GM21619 (cell line): ENCODE data around the gene USHBP1.

Experiments
- ATAC-seq: cut with Tn5 transposase; IDR thresholded peaks from one replicate; pipeline ENCODE4 v1.9.1; 2021; ENCODE audit not compliant: unreplicated experiment

The USHBP1 gene

GRCh38 chr19:17240826-17241399, 23.6 kb downstream of the USHBP1 start:
- no peak for ATAC-seq

DNA sequence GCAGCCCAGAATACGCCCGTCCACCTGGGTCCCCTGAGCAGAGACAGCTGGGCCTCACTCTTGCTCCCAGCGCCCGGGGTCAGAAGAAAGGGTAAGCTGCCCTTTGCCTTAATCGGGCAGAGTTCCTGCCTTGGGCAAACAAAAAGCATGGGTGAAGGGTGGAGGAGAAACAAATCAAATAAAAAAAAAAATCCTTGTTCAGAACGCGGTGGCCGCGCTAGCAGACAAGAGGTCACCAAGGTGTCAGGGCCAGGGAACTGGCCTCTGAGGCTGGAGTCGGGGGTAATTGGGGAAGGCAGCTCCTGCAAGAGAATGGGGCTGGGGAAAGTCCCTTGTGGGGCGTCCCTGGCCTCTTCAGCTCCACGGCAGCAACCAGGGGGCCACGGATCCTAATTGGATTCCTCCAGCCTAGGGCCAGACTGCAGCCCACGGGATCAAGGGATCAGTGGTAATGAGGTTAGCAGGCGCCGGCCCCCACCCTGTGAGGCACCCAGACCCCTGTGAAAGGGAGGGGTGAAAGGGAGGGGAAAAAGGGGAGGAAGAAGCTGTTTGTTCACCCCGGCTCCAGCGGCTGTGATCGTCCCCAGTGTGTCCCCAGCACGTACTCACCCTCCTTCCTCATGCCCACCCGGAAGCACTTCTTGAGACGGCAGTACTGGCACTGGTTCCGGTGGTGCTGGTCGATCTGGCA, 24.3 kb downstream of the USHBP1 start:
- ATAC-seq, result no peak

- ATAC-seq, result no peak
Measured at GRCh38 chr19:17237747-17238706, 26.5 kb downstream of the USHBP1 start.

- ATAC-seq, result no peak
Measured at GRCh38 chr19:17236811-17237543, 27.6 kb downstream of the USHBP1 start.

- ATAC-seq, result no peak
Measured at GRCh38 chr19:17235971-17236777, 28.4 kb downstream of the USHBP1 start.

GRCh38 chr19:17235300-17235970, 29.1 kb downstream of the USHBP1 start:
- ATAC-seq, result peak; percentile 68

DNA sequence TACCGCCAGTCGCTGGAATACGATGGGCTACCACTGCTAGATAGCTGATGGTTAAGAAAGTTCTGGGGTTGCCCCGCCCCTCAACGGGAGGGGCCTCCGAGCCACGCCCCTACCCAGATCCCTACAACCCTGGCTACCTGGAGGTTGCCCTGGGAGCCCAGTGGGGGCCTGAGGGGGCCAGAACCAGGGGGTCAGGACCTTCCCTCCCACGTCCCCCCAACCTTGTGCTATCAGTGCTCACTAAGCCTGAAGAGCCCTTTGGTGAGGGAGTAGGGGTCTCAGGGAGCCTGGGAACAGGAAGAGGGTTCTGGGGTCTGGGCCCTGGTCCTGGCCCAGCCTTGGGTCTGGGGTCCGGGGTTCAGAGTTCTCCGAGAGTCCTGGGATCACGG, 29.6 kb downstream of the USHBP1 start:
- peak; percentile 43 for ATAC-seq

DNA sequence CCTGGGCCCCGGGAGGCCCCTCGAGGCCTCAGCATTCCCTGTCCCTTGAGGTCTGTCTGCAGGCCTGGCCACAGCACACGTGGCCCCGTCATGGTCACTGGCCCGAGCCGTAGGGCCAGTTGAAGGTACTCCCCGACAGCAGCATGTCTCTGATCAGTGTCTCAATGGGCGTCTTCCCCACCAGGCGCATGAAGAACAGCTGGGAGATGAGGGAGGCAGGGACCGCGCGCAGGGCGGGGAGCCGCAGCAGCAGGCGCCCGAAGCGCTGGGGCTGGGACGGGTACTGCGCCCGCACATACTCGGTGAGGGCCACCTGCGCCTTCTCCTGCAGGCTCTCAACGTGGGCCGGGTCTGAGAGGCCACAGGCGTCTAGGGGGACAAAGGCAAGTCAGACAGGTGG, 32.3 kb downstream of the USHBP1 start:
- no peak for ATAC-seq

DNA sequence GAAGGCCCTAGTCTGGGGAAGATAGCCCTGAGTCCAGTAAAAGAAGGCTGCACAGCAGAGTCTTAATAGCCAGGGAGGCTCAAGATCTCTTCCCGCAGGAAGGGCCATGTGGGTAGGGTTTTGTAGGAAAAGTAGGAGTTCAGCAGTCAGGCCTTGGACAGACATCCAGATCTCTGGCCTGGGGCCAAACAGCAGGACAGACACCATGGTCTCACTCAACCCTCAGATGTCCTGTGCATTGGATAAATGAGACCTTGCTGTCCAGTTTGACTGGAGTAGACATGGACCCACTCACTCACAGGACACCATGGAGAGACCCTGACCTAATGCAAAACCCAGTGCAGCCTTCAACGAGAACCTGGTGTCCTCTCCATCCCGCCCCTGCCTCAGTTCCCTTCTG, 34.7 kb downstream of the USHBP1 start:
- no peak for ATAC-seq

GRCh38 chr19:17227798-17228367, 36.7 kb downstream of the USHBP1 start:
- no peak for ATAC-seq

- ATAC-seq, result peak; percentile 79
Measured at GRCh38 chr19:17226002-17226933, 38.3 kb downstream of the USHBP1 start, which contains the start of gene OCEL1. Gene OCEL1 (plus strand): TSS chr19:17226226. CDS start chr19:17226248, 22 bp downstream.

DNA sequence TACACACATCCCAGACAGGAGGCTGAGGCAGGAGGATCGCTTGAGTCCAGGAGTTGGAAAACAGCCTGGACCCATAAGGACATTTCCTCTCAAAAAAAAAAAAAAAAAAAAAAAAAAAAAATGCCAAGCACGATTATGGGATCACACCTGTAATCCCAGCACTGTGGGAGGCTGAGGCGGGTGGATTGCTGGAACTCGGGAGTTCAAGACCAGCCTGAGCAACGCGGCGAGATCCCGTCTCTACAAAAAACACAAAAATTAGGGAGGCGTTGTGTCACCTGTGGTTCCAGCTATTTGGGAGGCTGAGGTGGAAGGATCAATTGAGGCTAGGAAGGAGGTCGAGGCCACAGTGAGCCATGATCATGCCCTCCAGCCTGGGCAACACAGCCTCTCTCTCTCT, 39.5 kb downstream of the USHBP1 start:
- ATAC-seq, result no peak

DNA sequence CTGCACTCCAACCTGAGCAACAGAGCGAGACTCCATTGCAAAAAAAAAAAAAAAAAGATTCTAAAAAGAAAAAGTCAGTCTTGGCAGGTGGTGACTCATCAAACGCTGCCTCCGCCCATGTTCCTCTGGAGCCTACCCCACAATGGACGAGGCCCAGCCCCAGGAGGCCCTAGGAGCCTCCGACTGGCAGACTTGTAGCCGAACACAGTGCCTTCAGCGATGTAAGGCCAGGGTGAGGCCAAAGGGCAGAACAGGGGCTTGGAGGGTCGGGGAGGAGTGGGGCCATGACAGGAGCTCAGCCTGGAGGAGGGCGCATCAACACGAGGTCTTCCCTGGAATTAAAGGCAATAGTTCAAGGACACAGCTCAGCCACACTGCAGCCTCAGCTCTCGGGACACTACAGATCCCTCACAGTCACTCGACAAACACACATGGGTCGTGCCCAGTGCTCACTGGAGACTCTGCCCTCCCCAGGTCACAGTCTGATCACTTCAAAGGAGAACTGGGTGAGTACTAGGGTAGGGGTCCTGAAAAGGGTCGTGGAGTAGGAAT, 44.3 kb downstream of the USHBP1 start:
- ATAC-seq, result no peak

DNA sequence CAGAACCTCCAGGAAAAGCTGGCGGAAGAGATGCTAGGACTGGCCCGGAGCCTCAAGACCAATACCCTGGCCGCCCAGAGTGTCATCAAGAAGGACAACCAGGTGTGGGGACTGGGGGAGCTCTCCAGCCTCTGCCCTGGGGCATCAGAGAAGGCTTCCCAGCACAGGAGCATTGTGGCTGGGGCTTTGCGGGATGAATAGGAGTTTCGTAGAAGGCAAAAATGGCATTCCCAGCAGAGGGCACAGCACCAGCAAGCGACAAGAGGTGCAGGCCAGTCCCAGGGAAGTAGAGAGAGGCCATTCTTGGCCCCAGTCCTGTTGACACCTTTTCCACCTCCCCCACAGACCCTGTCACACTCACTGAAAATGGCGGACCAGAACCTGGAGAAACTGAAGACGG, 45.3 kb downstream of the USHBP1 start:
- ATAC-seq, result no peak

DNA sequence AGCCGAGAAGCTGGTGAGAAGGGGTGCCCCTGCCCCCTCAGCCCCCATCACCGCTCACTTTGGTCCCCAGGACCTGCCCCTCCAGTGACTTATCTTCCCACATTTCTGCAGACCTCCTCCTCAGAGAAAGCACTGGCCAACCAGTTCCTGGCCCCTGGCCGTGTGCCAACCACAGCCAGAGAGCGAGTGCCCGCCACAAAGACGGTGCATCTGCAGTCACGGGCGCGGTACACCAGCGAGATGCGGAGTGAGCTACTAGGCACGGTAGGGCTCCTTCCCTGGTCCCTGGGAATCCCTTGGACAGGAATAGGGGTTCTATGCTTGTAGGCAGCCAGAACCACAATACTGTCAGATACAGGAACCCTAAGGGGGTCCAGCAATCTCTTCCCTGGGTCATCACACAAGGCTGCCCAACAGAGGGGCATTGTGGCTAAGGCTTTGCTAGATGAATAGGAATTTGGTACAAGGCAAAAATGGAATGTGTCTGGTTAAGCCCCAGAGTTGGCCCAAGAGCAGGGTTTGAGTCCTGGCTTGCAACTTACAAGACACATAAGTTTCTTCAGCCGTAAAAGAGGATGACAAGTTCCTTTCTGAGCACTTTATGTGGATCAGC, 48.4 kb downstream of the USHBP1 start:
- no peak for ATAC-seq

DNA sequence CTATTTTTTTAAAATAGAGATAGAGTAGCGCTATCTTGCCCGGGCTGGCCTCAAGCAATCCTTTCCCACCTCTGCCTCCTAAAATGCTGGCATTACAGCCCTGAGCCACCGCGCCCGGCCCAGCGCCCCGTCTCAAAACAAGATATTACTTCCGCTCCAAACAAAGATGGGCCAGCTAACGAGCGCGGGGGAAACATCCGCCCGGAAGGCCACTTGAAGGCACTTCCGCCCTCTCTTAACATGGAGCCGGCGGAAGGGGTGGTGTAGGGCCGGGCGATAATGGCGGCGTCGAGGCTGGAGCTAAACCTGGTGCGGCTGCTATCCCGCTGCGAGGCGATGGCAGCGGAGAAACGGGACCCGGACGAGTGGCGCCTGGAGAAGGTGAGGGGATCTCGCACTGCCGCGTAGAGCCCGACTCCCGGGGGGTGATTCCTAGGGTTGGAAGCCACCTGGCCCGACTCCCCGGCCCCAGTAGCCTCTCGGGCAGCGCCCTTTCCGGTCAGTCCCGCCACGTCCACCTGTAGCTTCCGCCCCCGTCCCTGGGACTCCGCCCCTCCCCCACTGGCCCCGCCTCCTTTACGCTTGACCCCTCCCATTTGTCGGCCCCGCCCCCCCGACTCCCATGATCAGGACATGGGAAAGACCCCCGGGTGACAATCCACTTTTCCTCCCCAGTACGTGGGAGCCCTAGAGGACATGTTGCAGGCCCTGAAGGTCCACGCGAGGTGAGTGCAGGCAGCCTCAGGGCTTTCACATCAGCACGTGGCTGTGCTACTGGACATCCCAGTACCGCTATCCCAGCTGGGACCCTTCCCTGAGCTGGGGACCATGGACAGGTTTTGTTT, 49.2 kb downstream of the USHBP1 start, which contains the start of gene USE1:
USE1 (plus strand) TSS at position 231 of the 845 bp plus-strand sequence; CDS start at position 280, 49 bp downstream.
- peak; percentile 73 for ATAC-seq
